HepG2 (cell line): ENCODE results near the gene TMEM127. TPM values are rescaled to one million over a fixed set of nuclear protein-coding genes. Genes with fewer than 3 reads are reported as not detected.

Experiments
- ATAD3A ChIP-seq: sonication (generic); formaldehyde crosslinking; IDR thresholded peaks from 2 replicates; pipeline ENCODE4 v1.4.0; 2020; ENCODE audit warnings: missing genetic modification reagents
- ELF1 ChIP-seq: sonication (generic); formaldehyde crosslinking; IDR thresholded peaks from 2 replicates; pipeline ENCODE4 v1.4.0; 2020; ENCODE audit warnings: missing genetic modification reagents
- KLF12 ChIP-seq: sonication (generic); formaldehyde crosslinking; IDR thresholded peaks from 2 replicates; pipeline ENCODE4 v1.4.0; 2020; ENCODE audit warnings: missing genetic modification reagents, borderline replicate concordance
- MTF1 ChIP-seq: sonication (generic); formaldehyde crosslinking; IDR thresholded peaks from 2 replicates; pipeline ENCODE4 v1.5.0; 2020; ENCODE audit warnings: missing genetic modification reagents
- NPAS2 ChIP-seq: sonication (generic); formaldehyde crosslinking; IDR thresholded peaks from 2 replicates; pipeline ENCODE4 v1.8.0; 2022; ENCODE audit warnings: mild to moderate bottlenecking, missing genetic modification reagents, borderline replicate concordance
- NR3C1 ChIP-seq: sonication (generic); formaldehyde crosslinking; IDR thresholded peaks from 2 replicates; pipeline ENCODE4 v1.4.0; 2020; ENCODE audit warnings: missing genetic modification reagents
- SP2 ChIP-seq: sonication (generic); formaldehyde crosslinking; IDR thresholded peaks from 2 replicates; pipeline ENCODE4 v1.5.1; 2020; ENCODE audit warnings: mild to moderate bottlenecking, missing genetic modification reagents
- TARDBP ChIP-seq: sonication (generic); formaldehyde crosslinking; IDR thresholded peaks from 2 replicates; pipeline ENCODE4 v1.8.0; 2022; ENCODE audit warnings: mild to moderate bottlenecking, missing genetic modification reagents
- TBP ChIP-seq: sonication (generic); formaldehyde crosslinking; IDR thresholded peaks from 2 replicates; pipeline ENCODE4 v1.5.0; 2020; ENCODE audit warnings: missing genetic modification reagents
- ZNF232 ChIP-seq: sonication (generic); formaldehyde crosslinking; IDR thresholded peaks from 2 replicates; pipeline ENCODE4 v1.4.0; 2020; ENCODE audit warnings: missing genetic modification reagents, borderline replicate concordance
- ZNF253 ChIP-seq: sonication (generic); formaldehyde crosslinking; IDR thresholded peaks from 2 replicates; pipeline ENCODE4 v1.8.0; 2022; ENCODE audit warnings: mild to moderate bottlenecking, missing genetic modification reagents, borderline replicate concordance
- ZNF3 ChIP-seq: IDR thresholded peaks from 2 replicates; pipeline ENCODE4 v1.7.0; 2017; ENCODE audit warnings: inconsistent platforms
- ZNF543 ChIP-seq: sonication (generic); formaldehyde crosslinking; IDR thresholded peaks from 2 replicates; pipeline ENCODE4 v1.4.0; 2020; ENCODE audit warnings: mild to moderate bottlenecking, missing genetic modification reagents
- ZNF562 ChIP-seq: sonication (generic); formaldehyde crosslinking; IDR thresholded peaks from 2 replicates; pipeline ENCODE4 v1.8.0; 2022; ENCODE audit warnings: missing genetic modification reagents, borderline replicate concordance
- ZNF598 ChIP-seq: sonication (generic); formaldehyde crosslinking; IDR thresholded peaks from 2 replicates; pipeline ENCODE4 v1.5.1; 2020; ENCODE audit warnings: mild to moderate bottlenecking, missing genetic modification reagents, borderline replicate concordance
- ZNF83 ChIP-seq: sonication (generic); formaldehyde crosslinking; IDR thresholded peaks from 2 replicates; pipeline ENCODE4 v1.4.0; 2020; ENCODE audit warnings: missing genetic modification reagents, mild to moderate bottlenecking, borderline replicate concordance
- polyA plus RNA-seq, 8 experiments: library from polyadenylated mRNA; depleted of rRNA in 3 of 8; stranded (reverse) in 7 of 8; unstranded in 1 of 8; fragments of >200 nt; fragmentation: Illumina TruSeq in 4 of 8; extraction: Trizol in 4 of 8; gene quantifications; 2 replicates each; pipeline versions ENCODE4 v1.2.1 to v1.2.3, GENCODE V29; 2011 to 2016; ENCODE audit warnings: low read depth in 4 of 8, missing spikeins in 1 of 8, mixed read lengths in 1 of 8; ENCODE audit not compliant: insufficient read depth in 1 of 8
- total RNA-seq, 5 experiments: library from RNA; depleted of rRNA; stranded (reverse); fragments of >200 nt; fragmentation: Illumina TruSeq; extraction: Trizol; gene quantifications; 2 replicates each; pipeline ENCODE4 v1.2.3, GENCODE V29; 2016; ENCODE audit warnings: low read depth in 1 of 5
- TF ChIP-seq, protein P1 (sequence below): sonication (generic); formaldehyde crosslinking; IDR thresholded peaks from 2 replicates; pipeline ENCODE4 v1.4.0; 2020; ENCODE audit warnings: low read depth, mild to moderate bottlenecking, missing genetic modification reagents
- TF ChIP-seq, protein P2 (sequence below): sonication (generic); formaldehyde crosslinking; IDR thresholded peaks from 2 replicates; pipeline ENCODE4 v1.4.0; 2020; ENCODE audit warnings: mild to moderate bottlenecking, missing genetic modification reagents
- TF ChIP-seq, protein P3 (sequence below), 2 experiments: sonication (generic) in 1 of 2; formaldehyde crosslinking in 1 of 2; IDR thresholded peaks; 2 replicates each; pipeline versions ENCODE4 v1.4.0 to v1.6.1; 2016 to 2020; ENCODE audit warnings: borderline replicate concordance in 1 of 2, low read depth in 1 of 2, mild to moderate bottlenecking in 1 of 2, missing genetic modification reagents in 1 of 2
- TF ChIP-seq, protein P4 (sequence below): sonication (generic); formaldehyde crosslinking; IDR thresholded peaks from 2 replicates; pipeline ENCODE4 v1.4.0; 2020; ENCODE audit warnings: mild to moderate bottlenecking, missing genetic modification reagents

Gene TMEM127
- total and polyA plus RNA-seq, 2 of the 13 experiments (the other 11 are each of a cell fraction or from before 2014, with no cell fraction given) = 21.5 to 33.9 TPM

DNA sequence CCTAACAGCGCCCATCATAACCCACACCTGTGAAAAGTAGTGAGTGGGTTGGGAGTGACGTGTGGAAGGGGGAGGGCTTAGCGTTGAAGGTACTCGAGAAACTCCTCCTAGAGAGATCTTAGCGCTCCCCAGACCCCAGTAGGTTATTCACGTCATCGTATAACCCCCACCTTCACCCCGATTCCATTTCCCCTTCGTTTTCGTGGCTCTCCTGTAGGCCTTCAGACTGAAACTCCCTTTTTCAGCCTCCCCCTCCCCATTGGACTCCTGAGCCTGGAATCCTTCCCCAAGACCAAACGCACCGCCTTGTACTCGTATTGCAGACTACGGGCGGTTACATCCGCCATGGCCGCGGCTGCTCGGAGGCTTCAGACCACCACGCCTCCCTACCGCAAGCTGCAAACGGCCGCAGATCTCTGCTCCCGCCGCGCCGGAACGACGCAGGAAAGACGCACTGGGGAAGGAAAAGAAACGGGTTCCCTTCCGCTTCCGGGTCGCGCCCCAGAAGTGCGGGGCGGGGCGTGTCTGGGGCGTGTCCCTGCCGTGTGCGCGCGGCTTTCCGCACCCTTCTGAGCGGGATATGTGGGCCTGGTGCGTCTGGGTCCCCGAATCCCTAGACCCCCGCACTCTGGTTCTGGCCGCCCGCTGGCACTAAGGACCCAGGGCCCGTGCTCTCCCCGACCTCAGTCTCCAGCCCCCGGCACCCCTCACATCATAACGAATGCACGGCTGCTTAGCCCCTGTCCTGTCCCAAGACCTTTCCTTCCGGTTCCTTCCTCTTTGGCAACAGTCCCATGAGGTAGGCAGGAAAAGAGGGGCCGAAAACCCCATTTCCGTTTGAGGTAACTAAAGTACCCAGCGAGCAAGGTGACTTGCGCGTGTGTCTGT is 39.5 kb upstream of the TMEM127 start, which contains the start of gene SNRNP200 (continued):
- TF ChIP-seq TBP = no peak; the same call in 1 of the 2 replicates
- TF ChIP-seq, protein P1, sequence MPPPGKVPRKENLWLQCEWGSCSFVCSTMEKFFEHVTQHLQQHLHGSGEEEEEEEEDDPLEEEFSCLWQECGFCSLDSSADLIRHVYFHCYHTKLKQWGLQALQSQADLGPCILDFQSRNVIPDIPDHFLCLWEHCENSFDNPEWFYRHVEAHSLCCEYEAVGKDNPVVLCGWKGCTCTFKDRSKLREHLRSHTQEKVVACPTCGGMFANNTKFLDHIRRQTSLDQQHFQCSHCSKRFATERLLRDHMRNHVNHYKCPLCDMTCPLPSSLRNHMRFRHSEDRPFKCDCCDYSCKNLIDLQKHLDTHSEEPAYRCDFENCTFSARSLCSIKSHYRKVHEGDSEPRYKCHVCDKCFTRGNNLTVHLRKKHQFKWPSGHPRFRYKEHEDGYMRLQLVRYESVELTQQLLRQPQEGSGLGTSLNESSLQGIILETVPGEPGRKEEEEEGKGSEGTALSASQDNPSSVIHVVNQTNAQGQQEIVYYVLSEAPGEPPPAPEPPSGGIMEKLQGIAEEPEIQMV (CRISPR knock-in tag) = peak; percentile 84
- peak; percentile 98 for TF ChIP-seq ZNF232 (CRISPR knock-in tag)
- TF ChIP-seq KLF12 = peak; percentile 99
- peak; percentile 94 for TF ChIP-seq TARDBP
- TF ChIP-seq ZNF3 (CRISPR knock-in tag) = no peak; the same call in 1 of the 2 replicates
- TF ChIP-seq ELF1 = peak; percentile 94
- TF ChIP-seq NPAS2 (CRISPR knock-in tag) = 0 out of 2 replicates have a peak, but pooled peaks have one; percentile 77
- TF ChIP-seq, protein P2, sequence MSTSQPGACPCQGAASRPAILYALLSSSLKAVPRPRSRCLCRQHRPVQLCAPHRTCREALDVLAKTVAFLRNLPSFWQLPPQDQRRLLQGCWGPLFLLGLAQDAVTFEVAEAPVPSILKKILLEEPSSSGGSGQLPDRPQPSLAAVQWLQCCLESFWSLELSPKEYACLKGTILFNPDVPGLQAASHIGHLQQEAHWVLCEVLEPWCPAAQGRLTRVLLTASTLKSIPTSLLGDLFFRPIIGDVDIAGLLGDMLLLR = peak; percentile 78
- no peak for TF ChIP-seq ZNF562 (CRISPR knock-in tag)
- peak; percentile 99 for TF ChIP-seq ZNF598 (CRISPR knock-in tag)
- no peak for TF ChIP-seq NR3C1
- TF ChIP-seq ZNF83 = peak; percentile 88; the same call in 1 of the 2 replicates
- TF ChIP-seq SP2 (CRISPR knock-in tag) = peak; percentile 72
- peak; percentile 97 for TF ChIP-seq ZNF543 (CRISPR knock-in tag)
- no peak for TF ChIP-seq ATAD3A (CRISPR knock-in tag)
- TF ChIP-seq, protein P3, sequence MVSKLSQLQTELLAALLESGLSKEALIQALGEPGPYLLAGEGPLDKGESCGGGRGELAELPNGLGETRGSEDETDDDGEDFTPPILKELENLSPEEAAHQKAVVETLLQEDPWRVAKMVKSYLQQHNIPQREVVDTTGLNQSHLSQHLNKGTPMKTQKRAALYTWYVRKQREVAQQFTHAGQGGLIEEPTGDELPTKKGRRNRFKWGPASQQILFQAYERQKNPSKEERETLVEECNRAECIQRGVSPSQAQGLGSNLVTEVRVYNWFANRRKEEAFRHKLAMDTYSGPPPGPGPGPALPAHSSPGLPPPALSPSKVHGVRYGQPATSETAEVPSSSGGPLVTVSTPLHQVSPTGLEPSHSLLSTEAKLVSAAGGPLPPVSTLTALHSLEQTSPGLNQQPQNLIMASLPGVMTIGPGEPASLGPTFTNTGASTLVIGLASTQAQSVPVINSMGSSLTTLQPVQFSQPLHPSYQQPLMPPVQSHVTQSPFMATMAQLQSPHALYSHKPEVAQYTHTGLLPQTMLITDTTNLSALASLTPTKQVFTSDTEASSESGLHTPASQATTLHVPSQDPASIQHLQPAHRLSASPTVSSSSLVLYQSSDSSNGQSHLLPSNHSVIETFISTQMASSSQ (IDR thresholded peaks at IDR 0.05; ENCODE audit: low read depth) = 0 out of 2 replicates have a peak, but pooled peaks have one; percentile 12
- TF ChIP-seq, protein P3 (CRISPR knock-in tag; IDR thresholded peaks at IDR 0.05; ENCODE audit: borderline replicate concordance) = peak; percentile 91
- TF ChIP-seq, protein P4, sequence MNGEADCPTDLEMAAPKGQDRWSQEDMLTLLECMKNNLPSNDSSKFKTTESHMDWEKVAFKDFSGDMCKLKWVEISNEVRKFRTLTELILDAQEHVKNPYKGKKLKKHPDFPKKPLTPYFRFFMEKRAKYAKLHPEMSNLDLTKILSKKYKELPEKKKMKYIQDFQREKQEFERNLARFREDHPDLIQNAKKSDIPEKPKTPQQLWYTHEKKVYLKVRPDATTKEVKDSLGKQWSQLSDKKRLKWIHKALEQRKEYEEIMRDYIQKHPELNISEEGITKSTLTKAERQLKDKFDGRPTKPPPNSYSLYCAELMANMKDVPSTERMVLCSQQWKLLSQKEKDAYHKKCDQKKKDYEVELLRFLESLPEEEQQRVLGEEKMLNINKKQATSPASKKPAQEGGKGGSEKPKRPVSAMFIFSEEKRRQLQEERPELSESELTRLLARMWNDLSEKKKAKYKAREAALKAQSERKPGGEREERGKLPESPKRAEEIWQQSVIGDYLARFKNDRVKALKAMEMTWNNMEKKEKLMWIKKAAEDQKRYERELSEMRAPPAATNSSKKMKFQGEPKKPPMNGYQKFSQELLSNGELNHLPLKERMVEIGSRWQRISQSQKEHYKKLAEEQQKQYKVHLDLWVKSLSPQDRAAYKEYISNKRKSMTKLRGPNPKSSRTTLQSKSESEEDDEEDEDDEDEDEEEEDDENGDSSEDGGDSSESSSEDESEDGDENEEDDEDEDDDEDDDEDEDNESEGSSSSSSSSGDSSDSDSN (CRISPR knock-in tag) = peak; percentile 95
- peak; percentile 93 for TF ChIP-seq MTF1 (CRISPR knock-in tag)
- 0 out of 2 replicates have a peak, but pooled peaks have one; percentile 66 for TF ChIP-seq ZNF253
